GM18511 (cell line): ENCODE measurements around the gene ITGB8.

Experiments
- ATAC-seq: cut with Tn5 transposase; IDR thresholded peaks from one replicate; pipeline ENCODE4 v1.9.1; 2021; ENCODE audit warnings: mild to moderate bottlenecking, moderate library complexity; ENCODE audit not compliant: unreplicated experiment

Gene ITGB8

GRCh38 chr7:20364571-20365196, 34.0 kb downstream of the ITGB8 start:
- no peak for ATAC-seq

- ATAC-seq: no peak
Observed at GRCh38 chr7:20365486-20365885, 34.8 kb downstream of the ITGB8 start.

- no peak for ATAC-seq
Observed at GRCh38 chr7:20374399-20374798, 43.7 kb downstream of the ITGB8 start.

GRCh38 chr7:20376796-20377195, 46.1 kb downstream of the ITGB8 start:
- ATAC-seq: no peak

- ATAC-seq: no peak
Observed at GRCh38 chr7:20381406-20382034, 50.8 kb downstream of the ITGB8 start.

GRCh38 chr7:20383351-20383750, 52.7 kb downstream of the ITGB8 start:
- ATAC-seq: no peak

- ATAC-seq: no peak
Observed at GRCh38 chr7:20385126-20385525, 54.4 kb downstream of the ITGB8 start.

- no peak for ATAC-seq
Observed at GRCh38 chr7:20388084-20388483, 57.4 kb downstream of the ITGB8 start.

GRCh38 chr7:20389192-20389591, 58.5 kb downstream of the ITGB8 start:
- ATAC-seq: peak; percentile 43

- peak; percentile 54 for ATAC-seq
Observed at GRCh38 chr7:20393021-20393610, 62.4 kb downstream of the ITGB8 start.

GRCh38 chr7:20393616-20394015, 62.9 kb downstream of the ITGB8 start:
- ATAC-seq: no peak

GRCh38 chr7:20394284-20394683, 63.6 kb downstream of the ITGB8 start:
- no peak for ATAC-seq

GRCh38 chr7:20395104-20395503, 64.4 kb downstream of the ITGB8 start:
- ATAC-seq: no peak

- ATAC-seq: peak; percentile 60
Observed at GRCh38 chr7:20395511-20395910, 64.8 kb downstream of the ITGB8 start.

GRCh38 chr7:20399521-20399920, 68.8 kb downstream of the ITGB8 start:
- no peak for ATAC-seq

- no peak for ATAC-seq
Observed at GRCh38 chr7:20401861-20402746, 71.4 kb downstream of the ITGB8 start.

- no peak for ATAC-seq
Observed at GRCh38 chr7:20402747-20403230, 72.1 kb downstream of the ITGB8 start.

GRCh38 chr7:20403331-20403730, 72.6 kb downstream of the ITGB8 start:
- ATAC-seq: no peak

GRCh38 chr7:20404320-20404719, 73.6 kb downstream of the ITGB8 start:
- no peak for ATAC-seq

- ATAC-seq: no peak
Observed at GRCh38 chr7:20407585-20408466, 77.1 kb downstream of the ITGB8 start.
